ENCODE data around the gene IHH. TPM values are rescaled to one million over a fixed set of nuclear protein-coding genes. Genes with fewer than 3 reads are reported as not detected.

Gene IHH
- total RNA-seq, 1 experiment from 2014 or later = 0.11 TPM

GRCh38 chr2:219018286-219018685, 42.4 kb downstream of the IHH start (continued):
- no peak for TF ChIP-seq ZNF425 (CRISPR knock-in tag; conservative IDR thresholded peaks at IDR 0.05)

GRCh38 chr2:219017201-219017931, 43.4 kb downstream of the IHH start:
- POLR2A ChIA-PET = interaction anchor here (0.6 kb wide), 1 partner anchor 316 kb away, joined by 4 read pairs; no protein-coding TSS in a partner anchor
- TF ChIP-seq ZNF532 (CRISPR knock-in tag; IDR thresholded peaks at IDR 0.05; ENCODE audit: borderline replicate concordance) (no peak), CREB1 (CRISPR knock-in tag; IDR thresholded peaks at IDR 0.05) (no peak), ERG (CRISPR knock-in tag; IDR thresholded peaks at IDR 0.05) (no peak), ZNF416 (CRISPR knock-in tag; IDR thresholded peaks at IDR 0.05) (no peak), ZSCAN18 (CRISPR knock-in tag; IDR thresholded peaks at IDR 0.05) (no peak), NR3C1 (CRISPR knock-in tag; conservative IDR thresholded peaks at IDR 0.05; ENCODE audit: low read depth) (no peak), ATF1 (CRISPR knock-in tag; IDR thresholded peaks at IDR 0.05) (no peak), ZNF512 (CRISPR knock-in tag; IDR thresholded peaks at IDR 0.05; ENCODE audit: borderline replicate concordance) (no peak), GRHL2 (CRISPR knock-in tag; IDR thresholded peaks at IDR 0.05; ENCODE audit: insufficient replicate concordance, severe bottlenecking) (no peak), ZNF317 (CRISPR knock-in tag; IDR thresholded peaks at IDR 0.05; ENCODE audit: borderline replicate concordance, low read depth) (no peak), USF1 (CRISPR knock-in tag; IDR thresholded peaks at IDR 0.05) (no peak), NR2C2 (CRISPR knock-in tag; IDR thresholded peaks at IDR 0.05) (no peak), ARID4B (CRISPR knock-in tag; IDR thresholded peaks at IDR 0.05; ENCODE audit: borderline replicate concordance) (no peak), E2F5 (CRISPR knock-in tag; IDR thresholded peaks at IDR 0.05) (no peak), NFATC4 (CRISPR knock-in tag; IDR thresholded peaks at IDR 0.05) (no peak)

More at GRCh38 chr2:219017201-219017931, 43.4 kb downstream of the IHH start:
- DNase-seq (ENCODE audit: low spot score) (no peak), ATAC-seq (no peak)
- Mint-ChIP-seq H3K4me1 (no peaks in the 10 kb centered on the region), H3K36me3 (no peaks in the 10 kb centered on the region), H3K27ac (no peak overlapping the region), H3K4me3 (no peak overlapping the region), H3K9me3 (no peaks in the 10 kb centered on the region), H3K27me3 (ENCODE audit: low read depth) (peaks cover 24% of the 10 kb centered on the region)
- CTCF ChIA-PET = interaction anchor here (0.8 to 7.0 kb wide), 8 partner anchors 12 to 170 kb away, joined by 3 to 56 read pairs (median 4); no protein-coding TSS in a partner anchor
